HG03108 (cell line): ENCODE results near the gene NCOR2.

Experiments used
- ATAC-seq: cut with Tn5 transposase; IDR thresholded peaks from one replicate; pipeline ENCODE4 v1.9.1; 2021; ENCODE audit warnings: moderate library complexity; ENCODE audit not compliant: unreplicated experiment

The NCOR2 gene

DNA sequence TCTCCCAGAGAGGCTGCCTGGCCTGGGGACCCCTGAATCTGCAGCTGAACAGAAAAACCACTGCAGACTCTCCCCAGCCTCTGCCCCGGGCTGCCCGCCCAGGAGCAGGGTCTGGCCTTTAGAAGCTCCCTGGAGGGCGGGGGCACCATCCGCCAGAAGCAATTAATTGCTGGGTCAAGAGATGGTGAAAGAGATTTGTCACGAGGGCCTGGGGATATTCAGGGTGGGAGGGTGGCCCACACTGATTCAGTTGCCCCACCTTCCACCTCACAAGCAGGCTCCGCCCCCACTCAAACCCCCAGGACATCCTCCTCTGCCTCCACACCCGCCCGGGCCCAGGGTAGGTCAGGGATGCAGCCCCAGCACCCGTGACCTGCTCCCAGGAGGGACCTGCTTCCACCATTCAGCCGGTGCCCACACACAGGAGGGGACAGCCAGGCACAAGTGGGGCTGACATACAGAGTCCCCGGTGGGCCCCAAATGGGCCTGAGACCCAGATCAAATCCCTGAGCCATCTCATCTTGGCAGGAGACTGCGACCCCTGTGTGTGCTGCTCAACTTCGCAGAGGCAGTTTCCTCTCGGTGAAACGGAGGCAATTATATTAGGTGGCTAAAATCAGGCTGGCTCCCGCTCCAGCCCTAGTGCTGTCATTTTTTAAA is 23.0 kb downstream of the NCOR2 start:
- ATAC-seq = no peak

- ATAC-seq = no peak
Observed at GRCh38 chr12:124543590-124544310, 23.7 kb downstream of the NCOR2 start.

DNA sequence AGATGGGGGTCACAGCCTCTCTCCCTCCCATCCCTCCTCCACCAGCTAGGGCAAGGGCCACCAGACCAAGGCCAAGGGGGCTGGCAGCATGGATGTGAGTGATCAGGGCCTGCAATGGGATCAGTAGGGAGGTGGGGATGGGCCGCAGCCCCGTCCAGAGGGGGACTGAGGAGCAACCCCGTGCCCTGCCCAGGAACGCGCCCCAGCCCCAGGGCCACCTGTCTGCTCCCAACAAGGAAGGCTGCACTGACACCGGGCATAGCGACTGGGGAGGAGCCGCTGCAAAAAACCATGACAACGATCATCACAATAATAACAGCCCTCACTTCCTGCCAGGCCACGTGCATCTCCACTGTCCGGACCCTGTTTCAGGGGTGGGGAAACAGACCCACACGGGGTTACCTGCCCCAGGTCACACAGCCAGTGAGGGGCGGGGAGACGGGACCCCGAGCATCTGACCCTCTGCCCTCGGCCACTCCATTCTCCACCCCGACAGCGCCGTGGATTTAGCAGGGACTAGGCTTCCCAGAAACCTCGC is 24.3 kb downstream of the NCOR2 start:
- ATAC-seq = no peak

DNA sequence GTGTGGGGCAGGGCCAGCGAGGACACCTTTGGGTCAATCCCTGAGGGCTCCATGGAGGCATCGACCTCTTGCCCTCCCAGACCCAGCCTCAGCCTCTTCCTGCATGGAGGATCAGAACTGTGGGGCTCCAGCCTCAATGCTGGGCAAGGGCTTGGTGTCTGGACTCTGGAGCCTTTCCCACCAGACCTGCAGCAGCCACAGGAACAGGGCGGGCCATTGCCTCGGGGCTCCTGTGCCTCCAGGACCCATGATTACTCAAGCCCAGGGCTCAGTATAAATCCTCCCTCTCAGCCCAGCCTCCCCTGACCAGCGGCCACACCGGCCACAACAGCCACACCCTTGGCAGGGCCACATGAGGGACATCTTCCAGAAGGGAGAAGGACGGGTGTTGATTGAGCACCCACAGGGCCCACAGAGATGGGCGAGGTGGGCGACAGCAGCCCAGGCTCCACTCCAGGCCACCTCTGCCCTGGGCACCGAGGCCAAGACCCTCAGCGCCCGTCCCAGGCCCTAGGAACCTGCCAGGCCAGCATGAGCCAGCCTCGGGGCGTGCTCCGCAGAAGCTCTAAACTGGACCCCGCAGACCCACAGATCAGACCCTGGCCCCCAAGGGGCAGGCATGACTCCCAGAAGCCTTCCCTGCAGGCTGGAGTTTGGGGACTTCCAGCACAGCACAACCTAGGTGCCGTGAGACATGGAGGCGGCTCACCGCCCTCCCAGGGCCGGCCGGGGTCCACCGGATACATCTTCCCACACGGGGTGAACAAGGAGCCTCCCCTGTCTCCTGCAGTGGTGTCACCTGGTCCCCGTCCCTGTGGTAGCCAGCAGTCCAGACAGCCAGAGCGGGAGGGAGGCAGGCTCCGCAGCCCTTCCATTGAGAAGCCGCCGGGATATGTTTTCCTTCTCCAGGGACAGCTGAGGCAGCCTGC is 25.1 kb downstream of the NCOR2 start:
- ATAC-seq = no peak

GRCh38 chr12:124541322-124541721 is 26.1 kb downstream of the NCOR2 start:
- no peak for ATAC-seq

- no peak for ATAC-seq
Observed at GRCh38 chr12:124539084-124540041, 28.0 kb downstream of the NCOR2 start.

DNA sequence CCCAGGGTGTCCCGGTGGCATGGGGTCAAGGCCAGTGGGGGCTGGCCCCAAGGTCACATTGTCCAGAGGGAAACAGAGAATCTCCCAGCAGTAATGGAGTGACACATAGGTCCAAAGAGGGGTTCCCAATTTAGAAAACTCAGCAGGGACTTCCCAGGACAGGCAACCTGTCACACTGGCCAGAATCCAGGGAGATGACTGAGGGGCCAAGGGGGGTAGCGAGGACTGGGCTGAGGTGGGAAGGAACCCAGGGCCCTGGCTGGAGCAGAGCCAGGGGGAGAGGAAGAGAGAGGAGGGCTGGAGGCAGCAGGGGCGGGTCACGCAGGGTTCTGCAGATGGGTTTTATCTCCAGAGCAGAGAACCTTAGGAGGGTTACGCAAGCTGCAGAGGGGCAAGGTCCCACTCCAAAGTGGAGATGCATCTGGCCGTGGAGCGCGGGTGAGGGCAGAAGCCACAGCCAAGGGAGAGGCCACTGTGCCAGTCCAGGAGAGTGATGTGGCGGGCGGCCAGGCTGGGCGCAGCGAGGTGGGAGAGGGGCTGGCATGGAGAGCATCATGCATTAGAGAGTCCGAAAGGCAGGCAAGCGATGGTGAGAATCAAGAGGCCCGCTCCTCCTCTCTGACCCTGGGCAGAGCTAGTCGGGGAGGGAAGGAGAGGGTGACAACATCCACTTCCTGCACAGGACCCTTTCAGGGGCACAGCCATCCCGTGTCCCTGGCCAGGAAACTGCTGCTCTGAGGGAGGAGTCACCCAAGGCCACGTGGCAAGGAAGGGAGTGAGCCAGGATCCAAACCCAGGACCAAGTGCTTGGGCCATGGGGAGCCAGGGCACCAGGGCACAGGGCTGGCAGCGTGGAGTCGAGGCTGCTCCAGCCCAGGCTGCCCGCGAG is 29.0 kb downstream of the NCOR2 start:
- no peak for ATAC-seq

- no peak for ATAC-seq
Observed at GRCh38 chr12:124537525-124538193, 29.8 kb downstream of the NCOR2 start.

- ATAC-seq = no peak
Observed at GRCh38 chr12:124536641-124537040, 30.8 kb downstream of the NCOR2 start.

- no peak for ATAC-seq
Observed at GRCh38 chr12:124534776-124535740, 32.4 kb downstream of the NCOR2 start.

DNA sequence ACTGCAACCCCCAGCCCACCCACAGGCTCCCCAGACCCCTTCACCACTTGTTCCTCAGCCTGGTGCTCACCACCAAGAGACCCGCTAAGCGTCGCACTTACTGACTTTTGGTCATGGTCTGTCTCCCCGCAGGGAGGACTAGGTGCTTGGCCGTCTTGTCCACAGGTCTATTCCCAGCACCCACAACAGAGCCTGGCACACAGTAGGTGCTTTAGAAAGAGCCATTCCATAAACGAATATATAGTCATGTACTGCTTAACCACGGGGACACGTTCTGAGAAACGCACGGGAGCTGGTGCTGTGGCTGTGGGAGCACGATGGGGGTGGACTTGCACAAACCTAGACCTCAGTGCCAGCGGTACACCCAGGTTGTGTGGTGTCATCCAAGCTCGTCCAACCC is 34.0 kb downstream of the NCOR2 start:
- ATAC-seq = no peak

DNA sequence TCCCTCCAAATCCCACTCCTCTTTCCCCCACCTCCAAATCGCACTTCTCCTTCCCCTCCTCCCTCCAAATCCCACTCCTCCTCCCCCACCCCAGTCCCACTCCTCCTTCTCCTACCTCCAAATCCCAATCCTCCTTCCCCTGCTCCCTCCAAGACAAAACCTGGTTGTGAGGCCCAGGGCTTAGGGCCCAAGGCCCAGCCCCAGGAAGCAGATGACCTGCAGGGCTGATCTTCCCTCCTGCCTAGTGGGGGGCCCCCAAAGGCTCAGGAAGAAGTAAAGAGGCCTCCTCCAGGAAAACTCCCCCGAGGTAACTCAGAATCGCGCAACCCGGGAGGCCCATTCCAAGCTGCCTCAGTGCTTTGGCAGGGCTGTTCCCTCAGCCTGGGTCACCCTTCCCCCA is 34.4 kb downstream of the NCOR2 start:
- no peak for ATAC-seq

DNA sequence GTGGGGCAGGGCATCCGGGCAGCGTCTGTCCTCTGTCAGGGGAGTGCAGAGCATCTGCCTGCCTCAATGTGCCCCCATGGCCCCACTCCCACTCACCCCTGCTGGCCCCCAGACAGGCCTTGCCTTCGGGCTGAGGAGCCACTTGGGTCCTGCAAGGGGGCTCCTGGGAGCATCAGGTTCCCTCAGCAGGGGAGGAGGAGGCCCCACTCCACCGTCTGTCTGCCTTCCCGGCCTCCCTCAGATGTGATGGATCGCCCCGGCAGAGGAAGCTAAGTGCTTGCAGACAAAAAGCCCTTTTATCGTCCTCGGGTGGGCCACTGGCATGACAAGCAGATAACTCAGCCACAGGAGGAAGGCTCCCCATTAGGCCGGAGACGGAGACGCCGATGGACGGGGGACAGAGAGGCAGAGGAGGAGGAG is 35.1 kb downstream of the NCOR2 start:
- ATAC-seq = no peak

DNA sequence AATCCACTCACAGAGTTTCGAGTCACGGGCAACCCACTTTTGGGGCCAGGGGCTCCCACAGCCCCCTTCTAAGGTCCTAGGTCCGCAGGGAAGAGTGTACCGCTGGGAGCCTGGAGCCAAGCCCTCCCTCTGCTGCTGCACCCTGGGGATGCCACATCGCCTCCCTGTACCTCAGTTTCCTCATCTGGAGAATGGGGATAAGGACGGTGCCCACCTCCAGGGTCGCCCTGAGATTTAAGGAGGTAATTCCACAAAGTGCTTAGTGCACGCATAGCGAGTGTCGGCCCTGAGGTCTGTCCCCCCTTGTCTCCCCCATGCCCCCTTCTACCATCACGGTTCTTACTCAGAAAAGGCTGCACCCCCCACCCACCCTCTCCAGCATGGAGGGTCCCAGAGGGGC is 35.5 kb downstream of the NCOR2 start:
- ATAC-seq = no peak

GRCh38 chr12:124531281-124531745 is 36.1 kb downstream of the NCOR2 start:
- no peak for ATAC-seq

DNA sequence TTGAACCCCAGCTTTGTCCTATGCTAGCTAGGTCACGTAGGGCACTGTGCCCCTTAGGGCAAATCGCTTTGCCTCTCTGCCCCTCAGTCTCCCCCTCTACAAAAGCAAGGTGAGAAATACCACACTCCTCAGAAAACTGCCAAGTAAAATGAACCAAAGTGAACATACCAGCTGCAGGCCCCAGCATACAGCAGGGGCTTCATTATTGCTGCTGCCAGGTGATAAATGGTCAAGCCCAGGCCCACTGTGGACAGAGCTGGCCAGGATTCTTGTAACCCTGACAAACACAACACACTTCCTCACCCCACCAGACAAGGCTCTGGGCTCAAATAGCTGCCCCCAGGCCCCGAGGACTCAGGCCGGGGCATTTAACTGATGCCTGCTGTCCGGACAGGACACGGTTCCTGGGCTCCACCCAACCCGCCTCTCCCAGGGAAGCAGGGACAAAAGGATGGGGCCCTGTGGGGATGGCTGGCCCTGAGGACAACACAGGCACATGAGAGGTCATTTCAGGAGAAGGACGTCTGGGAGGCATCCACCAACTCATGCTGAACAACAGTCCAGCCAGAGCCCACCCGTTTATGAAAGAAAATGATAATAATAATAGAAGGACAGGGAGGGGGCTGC is 36.7 kb downstream of the NCOR2 start:
- ATAC-seq = no peak
